Sigmoid colon (tissue), 7 donors: ENCODE data around the gene LONP2. TPM values are rescaled to one million over a fixed set of nuclear protein-coding genes. Genes with fewer than 3 reads are reported as not detected.

ENCODE experiments used
- DNase-seq: peaks from one replicate; pipeline ENCODE4 v3.0.0-alpha.2; 2019
- H3K27ac ChIP-seq, 4 donors: fragments of 200-600 bp; sonication (generic); one replicate each; pipeline ENCODE4 v1.5.1; 2016 to 2019; ENCODE audit warnings: mild to moderate bottlenecking in 1 of 4
- H3K27me3 ChIP-seq, 3 donors: fragments of 200-600 bp; sonication (generic); one replicate each; pipeline ENCODE4 v1.5.1; 2019; ENCODE audit warnings: mild to moderate bottlenecking in 1 of 3
- H3K36me3 ChIP-seq, 4 donors: fragments of 200-600 bp; sonication (generic); one replicate each; pipeline ENCODE4 v1.5.1; 2016 to 2019
- H3K4me1 ChIP-seq, 4 donors: fragments of 200-600 bp; sonication (generic); one replicate each; pipeline ENCODE4 v1.5.1; 2017 to 2019
- H3K4me3 ChIP-seq, 4 donors: fragments of 200-600 bp; sonication (generic); one replicate each; pipeline ENCODE4 v1.5.1; 2017 to 2019; ENCODE audit warnings: mild to moderate bottlenecking in 2 of 4, moderate library complexity in 1 of 4
- H3K9me3 ChIP-seq, 4 donors: fragments of 200-600 bp in 3 of 4; sonication (generic) in 3 of 4; one replicate each; pipeline versions ENCODE4 v1.5.1 to v1.6.1; 2013 to 2019
- CTCF ChIP-seq, 4 experiments: fragments of 450-650 bp in 3 of 4; fragments of 200-600 bp in 1 of 4; IDR thresholded peaks; one replicate each; pipeline ENCODE4 v1.5.1; 2016 to 2019; ENCODE audit warnings: antibody characterized with exemption in 4 of 4, mild to moderate bottlenecking in 3 of 4, moderate library complexity in 2 of 4
- EP300 ChIP-seq, 4 donors: sonication (generic); formaldehyde crosslinking; IDR thresholded peaks; one replicate each; pipeline ENCODE4 v1.6.1; 2017; ENCODE audit warnings: antibody characterized with exemption in 4 of 4
- POLR2A ChIP-seq, 2 donors: fragments of 450-650 bp; IDR thresholded peaks; one replicate each; pipeline ENCODE4 v1.6.1; 2016; ENCODE audit warnings: antibody characterized with exemption in 2 of 2, mild to moderate bottlenecking in 2 of 2, moderate library complexity in 2 of 2
- POLR2AphosphoS5 ChIP-seq, 4 donors: sonication (generic); formaldehyde crosslinking; IDR thresholded peaks; one replicate each; pipeline ENCODE4 v1.6.1; 2017; ENCODE audit warnings: antibody characterized with exemption in 4 of 4
- WGBS, 2 donors: extraction: QIAGEN DNeasy Blood & Tissue Kit; methylation state at CpG; one replicate each; pipeline ENCODE4 v1.1.7; 2013; 5-methylcytosine and 5-hydroxymethylcytosine counted together
- intact Hi-C: fragments of 100-400 bp; cut with DNase I; formaldehyde crosslinking; loops from one replicate; pipeline ENCODE4 v1.15.1; 2023
- polyA plus RNA-seq, 3 donors: library from polyadenylated mRNA; stranded (reverse); fragments of 200-250 nt; gene quantifications; one replicate each; pipeline ENCODE4 v1.2.3, GENCODE V29; 2013
- total RNA-seq, 4 donors: library from RNA; depleted of rRNA; stranded (reverse); fragments of >200 nt; gene quantifications; one replicate each; pipeline ENCODE4 v1.1.0, GENCODE V29; 2016
- donor health status: healthy with polysubstance abuse.
- donor health status: Bipolar disorder and iron deficiency.
- donor health status: healthy.

LONP2 gene
- total and polyA plus RNA-seq, 7 donors, result 14.4 to 60.3 (median 42.3) TPM

GRCh38 chr16:48201515-48202201 lies 42.4 kb upstream of the LONP2 start:
- Histone ChIP-seq H3K27ac (no peak overlapping the region), H3K9me3 (no peaks in the 10 kb centered on the region), H3K4me3 (no peak overlapping the region), H3K36me3 (no peaks in the 10 kb centered on the region), H3K27me3 (no peaks in the 10 kb centered on the region), H3K4me1 (no peaks in the 10 kb centered on the region)
- TF ChIP-seq EP300 (IDR thresholded peaks at IDR 0.05) (no peak), CTCF (IDR thresholded peaks at IDR 0.05) (no peak), POLR2AphosphoS5 (IDR thresholded peaks at IDR 0.05) (no peak), POLR2A (IDR thresholded peaks at IDR 0.05) (no peak)
- DNase-seq, result no peak
- 63 to 83% methylated on average over 6 of the region's 6 CpGs for WGBS, 2 donors
- intact Hi-C loops, result no loop called here

GRCh38 chr16:48203974-48204824 lies 39.9 kb upstream of the LONP2 start:
- H3K27me3 ChIP-seq, result no peaks in the 10 kb centered on the region
- no peaks in the 10 kb centered on the region for H3K4me1 ChIP-seq
- H3K4me3 ChIP-seq, result no peak overlapping the region
- no peaks in the 10 kb centered on the region for H3K9me3 ChIP-seq
- no peak overlapping the region for H3K27ac ChIP-seq
- 65 to 85% methylated on average over 8 of the region's 8 CpGs for WGBS, 2 donors
- TF ChIP-seq CTCF (IDR thresholded peaks at IDR 0.05) (no peak), POLR2A (IDR thresholded peaks at IDR 0.05) (no peak), POLR2AphosphoS5 (IDR thresholded peaks at IDR 0.05) (no peak), EP300 (IDR thresholded peaks at IDR 0.05) (no peak)
- intact Hi-C loops, result no loop called here
- no peaks in the 10 kb centered on the region for H3K36me3 ChIP-seq
- no peak for DNase-seq

- no peak for DNase-seq
- no peak overlapping the region for H3K4me3 ChIP-seq
- WGBS, 2 donors, result 64 to 82% methylated on average over 6 of the region's 6 CpGs
Observed at GRCh38 chr16:48204825-48205151, 39.3 kb upstream of the LONP2 start.

GRCh38 chr16:48206594-48207242 lies 37.4 kb upstream of the LONP2 start:
- TF ChIP-seq EP300 (IDR thresholded peaks at IDR 0.05) (no peak), POLR2A (IDR thresholded peaks at IDR 0.05) (no peak), CTCF (IDR thresholded peaks at IDR 0.05) (no peak), POLR2AphosphoS5 (IDR thresholded peaks at IDR 0.05) (no peak)
- H3K4me3 ChIP-seq, result no peak overlapping the region
- H3K9me3 ChIP-seq, result no peaks in the 10 kb centered on the region
- no peak overlapping the region for H3K27ac ChIP-seq
- 80 to 87% methylated on average over 8 of the region's 8 CpGs for WGBS, 2 donors
- H3K27me3 ChIP-seq, result no peaks in the 10 kb centered on the region
- no peaks in the 10 kb centered on the region for H3K36me3 ChIP-seq
- DNase-seq, result no peak
- H3K4me1 ChIP-seq, result no peaks in the 10 kb centered on the region
- intact Hi-C loops, result no loop called here

More at GRCh38 chr16:48204825-48205151, 39.3 kb upstream of the LONP2 start:
- Histone ChIP-seq H3K27me3 (no peaks in the 10 kb centered on the region), H3K9me3 (no peaks in the 10 kb centered on the region), H3K4me1 (no peaks in the 10 kb centered on the region), H3K27ac (no peak overlapping the region), H3K36me3 (no peaks in the 10 kb centered on the region)
- TF ChIP-seq CTCF (IDR thresholded peaks at IDR 0.05), result no peak
- TF ChIP-seq POLR2A (IDR thresholded peaks at IDR 0.05), result no peak
- TF ChIP-seq POLR2AphosphoS5 (IDR thresholded peaks at IDR 0.05), result no peak
- no peak for TF ChIP-seq EP300 (IDR thresholded peaks at IDR 0.05)
- intact Hi-C loops, result no loop called here
